Caki2 (cell line): ENCODE results near the gene DOCK7. TPM values are rescaled to one million over a fixed set of nuclear protein-coding genes. Genes with fewer than 3 reads are reported as not detected.
"Not testable (repeated sequence)": the region's sequence is repeated elsewhere in the genome, so short reads cannot be mapped to it uniquely, and the experiment has no call there.

Experiments used
- DNase-seq: peaks from one replicate; pipeline ENCODE4 v3.0.0-alpha.2; 2015; ENCODE audit warnings: low read depth
- in situ Hi-C: cut with HindIII; loops from 2 replicates; pipeline ENCODE4 v1.10.0; 2016; ENCODE audit warnings: low sequenced_read_pairs, low pct_unique_long_range_greater_than_20kb, mixed read lengths
- total RNA-seq: library from RNA; depleted of rRNA; stranded (reverse); fragments of >200 nt; shearing (Covaris generic); gene quantifications from 2 replicates; pipeline ENCODE4 v1.2.3, GENCODE V29; 2014; ENCODE audit warnings: low replicate concordance

Gene DOCK7
- total RNA-seq, 1 experiment from 2014 or later = 22.9 TPM

DNA sequence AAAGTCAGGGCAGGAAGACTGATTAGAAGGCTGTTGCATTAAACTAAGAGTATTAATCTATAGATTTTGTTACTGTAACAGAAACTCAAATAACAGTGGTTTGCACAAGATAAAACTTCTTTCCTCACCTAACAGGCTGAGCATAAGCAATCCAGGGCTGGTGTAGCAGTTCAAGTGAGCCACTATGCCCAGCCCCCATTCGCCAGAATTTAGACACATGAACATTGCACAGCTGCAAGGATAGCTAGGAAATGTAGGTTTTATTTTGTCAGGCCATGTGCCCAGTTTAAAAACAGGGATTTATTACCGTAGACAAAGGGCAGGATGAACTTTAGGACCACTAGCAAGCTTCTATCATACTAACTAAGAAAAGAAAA is 19.5 kb upstream of the DOCK7 start:
- in situ Hi-C loops = no loop called here
- no peak for DNase-seq

DNA sequence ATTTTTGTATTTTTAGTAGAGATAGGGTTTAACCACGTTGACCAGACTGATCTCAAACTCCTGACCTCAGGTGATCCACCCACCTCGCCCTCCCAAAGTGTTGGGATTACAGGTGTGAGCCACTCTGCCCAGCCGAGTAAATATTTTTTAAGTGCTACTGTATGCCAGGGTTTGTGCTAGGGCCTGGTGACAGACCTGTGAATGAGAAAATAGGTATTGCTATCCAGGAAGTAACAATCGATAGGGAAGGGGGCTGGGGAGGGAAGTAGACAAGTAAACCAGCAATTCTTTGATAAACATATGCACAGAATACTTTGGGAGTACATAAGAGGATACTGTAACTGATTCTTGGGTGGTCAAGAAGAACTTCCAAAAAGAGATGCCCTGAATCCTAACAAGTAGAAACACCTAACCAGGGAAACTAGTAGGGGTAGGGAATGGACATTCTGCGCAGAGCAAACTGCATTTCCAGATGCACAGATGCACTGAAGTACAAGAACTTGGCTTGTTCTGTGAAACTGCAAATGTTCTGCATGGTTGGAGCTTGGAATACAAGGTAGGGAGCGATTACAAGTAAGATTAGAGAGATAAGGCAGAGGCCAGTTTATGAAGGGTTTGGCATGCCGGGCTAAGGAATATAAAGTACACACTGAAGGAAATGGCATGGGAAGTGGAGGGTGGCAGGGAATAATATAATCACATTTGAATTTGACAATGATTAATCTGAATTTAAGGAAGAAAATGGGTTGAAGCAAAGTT is 19.0 kb upstream of the DOCK7 start:
- in situ Hi-C loops = no loop called here
- peak; percentile 53 for DNase-seq

DNA sequence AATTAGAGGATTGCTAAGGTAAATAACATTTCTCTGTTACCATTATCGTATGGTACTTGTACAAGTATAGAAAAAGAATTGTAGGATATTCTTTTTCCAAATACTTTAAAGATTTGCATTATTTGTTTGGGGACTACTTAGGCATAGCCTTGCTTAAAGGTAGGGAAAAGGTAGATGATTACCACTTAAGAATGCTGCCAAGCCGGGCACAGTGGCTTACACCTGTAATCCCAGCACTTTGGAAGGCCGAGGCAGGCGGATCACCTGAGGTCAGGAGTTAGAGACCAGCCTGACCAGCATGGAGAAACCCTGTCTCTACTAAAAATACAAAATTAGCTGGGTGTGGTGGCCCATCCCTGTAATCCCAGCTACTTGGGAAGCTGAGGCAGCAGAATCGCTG is 10.0 kb upstream of the DOCK7 start:
- in situ Hi-C loops = not testable (repeated sequence)

DNA sequence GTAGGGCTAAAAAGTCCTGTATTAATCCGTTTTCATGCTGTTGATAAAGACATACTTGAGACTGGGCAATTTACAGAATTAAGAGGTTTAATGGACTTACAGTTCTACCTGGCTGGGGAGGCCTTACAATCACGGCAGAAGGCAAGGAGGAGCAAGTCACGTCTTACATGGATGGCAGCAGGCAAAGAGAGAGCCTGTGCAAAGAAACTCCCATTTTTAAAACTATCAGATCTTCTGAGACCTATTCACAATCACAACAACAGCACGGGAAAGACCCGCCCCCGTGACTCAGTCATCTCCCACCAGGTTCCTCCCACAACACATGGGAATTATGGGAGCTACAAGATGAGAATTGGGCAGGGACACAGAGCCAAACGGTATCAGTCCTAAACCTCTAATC is 6.3 kb upstream of the DOCK7 start:
- DNase-seq, in situ Hi-C loops: not testable (repeated sequence)

More for the DNA sequence above, 10.0 kb upstream of the DOCK7 start:
- not testable (repeated sequence) for DNase-seq

DNA sequence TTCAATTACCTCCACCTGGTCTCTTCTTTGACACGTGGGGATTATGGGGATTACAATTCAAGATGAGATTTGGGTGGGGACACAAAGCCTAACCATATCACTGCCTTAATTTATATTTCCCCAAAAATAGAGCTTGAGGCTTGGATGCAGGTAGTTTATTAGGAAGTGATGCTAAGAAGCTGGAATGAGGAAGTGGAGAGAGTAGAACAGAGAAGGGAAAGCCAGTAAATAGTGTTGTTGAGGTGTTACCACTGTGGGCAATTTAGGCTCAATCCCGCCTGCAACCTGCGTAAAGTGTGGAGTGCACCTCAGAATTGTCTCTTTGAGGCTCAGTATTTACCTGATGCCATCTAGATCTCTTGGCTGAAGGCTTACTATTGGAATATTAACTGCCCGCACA is 4.9 kb upstream of the DOCK7 start:
- in situ Hi-C loops = no loop called here
- no peak for DNase-seq

DNA sequence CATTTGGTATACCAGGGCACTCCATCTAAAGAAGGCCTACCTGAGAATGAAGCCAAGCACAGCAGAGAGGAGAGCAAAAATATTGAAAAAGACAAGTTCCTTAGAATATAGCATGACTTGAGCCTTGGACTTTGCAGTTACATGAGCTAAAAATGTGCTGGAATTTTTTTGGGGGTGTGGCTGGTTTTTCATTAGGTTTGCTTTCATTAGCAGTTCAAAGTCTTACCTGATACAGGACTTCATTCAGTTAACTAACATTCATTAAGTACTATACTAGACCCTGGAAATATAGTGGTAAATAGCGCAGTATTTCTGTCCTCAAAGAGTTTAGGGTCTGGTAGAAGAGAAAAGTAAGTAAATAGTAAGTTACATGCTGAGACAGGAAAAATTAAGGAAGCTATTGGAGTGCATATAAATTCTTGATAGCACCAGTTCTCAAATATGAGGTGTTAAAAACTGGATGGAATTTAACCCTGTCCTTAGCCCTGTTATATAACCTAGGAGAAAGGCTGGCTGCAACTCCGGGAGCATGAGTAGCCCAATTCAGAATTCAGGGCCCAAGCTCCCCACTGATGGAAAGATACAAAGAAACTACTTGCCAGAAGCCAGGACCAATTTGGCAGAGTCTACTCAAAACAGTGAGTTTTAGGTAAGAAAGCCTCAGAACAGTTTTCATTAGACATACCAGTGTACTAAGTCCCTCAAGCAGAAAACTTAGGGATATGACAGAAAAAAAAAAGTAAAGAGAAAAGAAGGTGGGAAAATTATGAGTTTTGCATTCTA is 3.1 kb upstream of the DOCK7 start:
- in situ Hi-C loops = no loop called here
- no peak for DNase-seq

DNA sequence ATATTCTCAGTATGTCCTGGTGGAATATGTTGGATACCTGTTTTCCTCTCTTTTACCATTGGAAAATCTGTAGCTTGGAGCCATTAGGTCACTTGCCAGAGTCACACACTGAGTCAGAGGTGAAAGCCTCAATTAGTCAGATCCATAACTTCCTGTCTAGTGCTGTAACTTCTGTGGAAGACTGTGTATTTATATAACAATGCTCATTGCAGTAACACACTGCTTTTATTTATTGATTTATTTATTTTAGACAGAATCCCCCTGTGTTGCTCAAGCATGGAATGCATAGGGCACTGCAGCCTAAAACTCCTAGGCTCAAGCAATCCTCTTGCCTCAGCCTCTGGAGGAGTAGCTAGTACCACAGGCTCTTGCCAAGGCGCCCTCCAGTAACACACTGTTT is 1.3 kb upstream of the DOCK7 start:
- in situ Hi-C loops = no loop called here
- DNase-seq = peak; percentile 32

DNA sequence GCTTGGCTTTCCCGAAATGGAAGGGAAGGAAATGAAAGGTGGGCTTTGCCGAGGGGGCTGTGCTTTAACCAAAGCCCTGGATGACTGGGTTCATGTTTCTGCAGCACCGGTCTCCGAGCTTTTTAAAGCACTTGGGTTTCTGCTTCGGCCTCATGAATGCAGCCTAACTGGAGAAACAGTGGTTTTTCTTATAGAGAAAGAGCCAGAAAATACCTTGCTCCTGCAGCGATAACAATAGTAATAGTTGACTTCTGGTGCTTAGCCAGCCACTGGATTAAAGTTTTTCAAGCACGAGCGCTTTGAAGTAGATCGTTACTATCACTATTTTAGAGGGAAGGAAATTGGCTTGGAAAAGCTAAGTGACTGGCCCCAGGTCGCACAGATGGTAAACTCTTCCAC is 500 bp upstream of the DOCK7 start:
- DNase-seq = no peak
- in situ Hi-C loops = no loop called here

DNA sequence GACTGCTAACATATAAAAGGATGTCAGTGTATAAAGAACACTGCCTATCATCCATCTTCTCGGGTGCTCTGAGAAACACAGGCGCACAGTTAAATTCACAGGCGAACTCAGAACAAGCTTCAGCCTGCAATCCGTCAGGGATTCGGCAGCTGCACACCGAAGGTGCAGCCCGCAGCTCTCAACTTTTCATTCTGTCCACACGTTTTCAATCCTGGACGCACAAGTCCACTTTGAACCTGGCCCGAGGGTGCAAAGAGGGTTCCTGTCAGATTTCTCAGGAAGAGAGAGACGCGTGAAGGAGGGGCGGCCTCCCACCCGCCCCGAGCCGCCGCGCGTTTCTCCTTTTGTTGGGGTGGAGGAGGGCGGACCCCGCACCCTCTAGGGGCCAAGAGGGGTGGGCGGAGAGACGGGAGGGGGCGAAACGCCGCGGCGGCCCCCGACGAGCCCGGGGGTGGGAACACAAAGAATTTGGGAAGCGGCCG is 724 bp downstream of the DOCK7 start:
- in situ Hi-C loops = no loop called here
- DNase-seq = peak; percentile 49

DNA sequence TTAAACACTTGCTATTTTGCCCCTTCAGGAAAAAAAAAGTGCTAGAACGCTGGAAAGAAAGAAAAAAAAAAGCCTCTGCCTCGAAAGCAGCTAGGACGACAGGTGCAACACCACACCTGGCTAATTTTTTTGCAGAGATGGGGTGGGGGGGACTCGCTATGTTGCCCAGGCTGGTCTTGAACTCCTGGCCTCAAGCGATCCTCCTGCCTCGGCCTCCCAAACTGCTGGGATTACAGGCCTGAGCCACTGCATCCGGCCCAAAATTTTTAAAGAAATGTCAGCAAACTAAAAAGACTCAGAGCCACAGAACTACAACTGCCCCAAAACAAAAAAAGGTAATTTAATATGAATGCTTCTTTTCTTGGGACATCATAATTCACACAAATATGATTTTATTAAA is 1.4 kb downstream of the DOCK7 start:
- no peak for DNase-seq
- in situ Hi-C loops = no loop called here

DNA sequence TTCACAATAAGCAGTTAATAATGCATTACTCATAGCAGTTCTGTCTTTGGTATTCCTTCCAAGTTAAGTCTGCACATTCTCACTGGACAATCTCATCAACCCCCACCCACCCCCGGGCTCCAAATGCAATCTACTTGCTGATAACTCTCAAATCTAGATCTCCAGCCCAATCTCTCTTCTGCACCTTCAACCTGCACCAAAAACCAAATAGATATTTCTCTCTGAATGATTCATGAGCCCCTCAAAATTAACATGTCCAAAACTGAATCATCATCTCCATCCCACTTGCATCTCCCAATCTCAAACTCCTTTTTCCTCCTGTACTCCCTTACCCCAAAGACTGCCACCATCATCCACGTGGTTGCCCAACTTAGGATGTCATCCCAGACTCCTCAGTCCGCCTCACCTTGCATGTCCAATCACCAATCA is 2.7 kb downstream of the DOCK7 start:
- in situ Hi-C loops = no loop called here
- DNase-seq = no peak

DNA sequence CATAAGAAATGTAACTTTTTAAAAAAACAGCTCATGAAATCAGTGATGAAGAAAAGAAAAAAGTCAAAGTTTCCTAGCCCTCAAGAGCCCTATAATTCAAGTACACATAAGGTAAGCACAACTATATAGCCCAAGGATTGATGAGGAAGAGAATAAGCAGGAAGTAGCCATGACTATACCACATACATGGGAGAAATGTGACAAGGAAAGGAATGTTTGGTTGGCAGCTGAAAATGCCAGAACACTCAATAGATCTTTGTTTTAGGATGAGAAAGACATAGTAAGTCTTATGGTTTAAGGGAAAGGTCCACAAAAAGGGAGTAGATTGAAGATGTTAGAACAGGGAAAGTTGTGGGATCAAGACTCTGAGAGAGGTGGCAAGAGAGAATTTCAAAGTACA is 5.7 kb downstream of the DOCK7 start:
- in situ Hi-C loops = no loop called here

DNA sequence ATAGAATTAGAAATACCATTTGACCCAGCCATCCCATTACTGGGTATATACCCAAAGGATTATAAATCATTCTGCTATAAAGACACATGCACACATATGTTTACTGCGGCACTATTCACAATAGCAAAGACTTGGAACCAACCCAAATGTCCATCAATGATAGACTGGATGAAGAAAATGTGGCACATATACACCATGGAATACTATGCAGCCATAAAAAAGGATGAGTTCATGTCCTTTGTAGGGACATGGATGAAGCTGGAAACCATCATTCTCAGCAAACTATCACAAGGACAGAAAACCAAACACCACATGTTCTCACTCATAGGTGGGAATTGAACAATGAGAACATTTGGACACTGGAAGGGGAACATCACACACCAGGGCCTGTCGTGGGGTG is 7.2 kb downstream of the DOCK7 start:
- in situ Hi-C loops, DNase-seq: not testable (repeated sequence)

More for the DNA sequence above, 5.7 kb downstream of the DOCK7 start:
- no peak for DNase-seq

DNA sequence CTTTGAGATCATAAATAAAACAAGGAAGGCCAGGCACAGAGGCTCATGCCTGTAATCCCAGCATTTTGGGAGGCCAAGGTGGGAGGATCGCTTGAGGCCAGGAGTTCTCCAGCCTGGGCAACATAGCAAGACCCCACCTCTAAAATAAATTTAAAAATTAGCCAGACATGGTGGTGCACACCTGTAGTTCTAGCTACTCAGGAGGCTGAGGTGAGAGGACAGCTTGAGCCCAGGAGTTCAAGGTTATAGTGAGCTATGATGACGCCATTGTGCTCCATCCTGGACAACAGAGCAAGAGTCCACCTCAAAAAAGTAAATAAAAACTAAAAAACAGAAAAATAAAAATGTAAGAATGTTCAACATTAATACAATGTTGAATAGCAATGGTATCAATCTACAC is 10.4 kb downstream of the DOCK7 start:
- in situ Hi-C loops, DNase-seq: not testable (repeated sequence)

DNA sequence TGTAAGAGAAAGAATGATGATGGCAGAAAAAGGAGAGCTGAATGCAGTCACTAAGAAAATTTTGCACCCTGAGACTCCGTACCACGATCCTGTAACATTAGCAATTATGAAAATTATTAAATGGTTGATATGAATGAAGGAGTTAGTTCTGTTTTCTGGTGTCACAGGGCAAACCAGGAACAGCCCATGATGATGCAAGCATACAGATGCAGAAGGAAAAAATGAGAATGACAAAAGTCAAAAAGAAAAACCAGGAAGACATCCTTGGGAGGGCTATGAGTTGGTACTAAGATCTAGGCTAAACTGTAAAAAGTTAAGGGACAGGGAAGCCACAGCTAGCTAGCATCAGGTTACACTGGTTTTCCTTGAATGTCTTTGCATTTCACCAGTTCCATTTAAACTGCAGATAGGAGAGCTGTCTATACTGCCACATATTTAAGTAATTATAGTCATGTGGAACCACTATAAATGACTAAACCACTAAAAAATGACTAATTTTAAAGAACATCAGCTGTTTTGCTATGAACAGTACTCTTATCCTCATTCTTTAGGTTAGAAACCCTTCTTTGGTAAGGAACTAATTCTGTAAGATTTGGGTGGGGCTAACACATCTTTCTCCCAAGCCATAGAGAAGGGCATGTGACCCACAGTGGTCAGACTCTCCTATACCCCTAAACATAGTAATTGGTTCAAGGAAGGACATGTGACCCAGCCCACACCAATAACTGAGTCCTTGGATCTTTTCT is 11.4 kb downstream of the DOCK7 start:
- DNase-seq = no peak
- in situ Hi-C loops = no loop called here

DNA sequence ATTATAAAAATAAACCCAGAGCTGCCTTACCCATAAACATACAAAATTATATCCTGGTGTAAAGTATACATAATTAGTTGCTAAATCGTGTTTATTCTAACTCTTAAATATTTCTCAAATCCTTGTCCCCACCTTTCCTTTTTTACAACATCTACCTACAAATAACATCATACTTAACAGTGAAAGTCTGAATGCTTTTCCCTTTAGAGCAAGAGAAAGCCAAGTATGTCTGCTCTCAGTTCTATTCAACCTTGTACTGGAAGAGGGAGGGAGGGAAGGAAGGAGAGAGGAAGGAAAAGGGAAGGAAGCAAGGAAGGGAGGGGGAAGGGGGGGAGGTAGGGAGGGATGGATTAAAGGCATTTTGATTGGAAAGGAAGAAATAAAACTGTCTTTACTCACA is 14.6 kb downstream of the DOCK7 start:
- no peak for DNase-seq
- in situ Hi-C loops = no loop called here

DNA sequence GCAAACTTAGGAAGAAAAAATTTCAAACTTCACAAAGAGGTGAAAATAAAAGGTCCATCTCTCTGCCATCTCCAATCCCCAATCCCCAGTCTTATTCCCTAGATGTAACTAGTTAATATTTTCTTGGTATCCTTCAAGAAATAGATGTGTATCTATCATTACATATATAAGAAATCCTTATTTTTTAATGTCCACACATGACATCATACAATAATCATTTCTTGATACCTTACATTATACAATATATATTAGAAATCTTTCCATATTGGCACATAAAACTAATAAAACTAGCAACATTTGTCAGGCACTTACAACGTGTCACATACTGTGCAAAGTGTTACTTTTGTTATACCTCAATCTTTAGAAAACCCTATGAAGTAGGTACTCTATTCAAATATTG is 16.2 kb downstream of the DOCK7 start:
- in situ Hi-C loops = no loop called here
- no peak for DNase-seq

DNA sequence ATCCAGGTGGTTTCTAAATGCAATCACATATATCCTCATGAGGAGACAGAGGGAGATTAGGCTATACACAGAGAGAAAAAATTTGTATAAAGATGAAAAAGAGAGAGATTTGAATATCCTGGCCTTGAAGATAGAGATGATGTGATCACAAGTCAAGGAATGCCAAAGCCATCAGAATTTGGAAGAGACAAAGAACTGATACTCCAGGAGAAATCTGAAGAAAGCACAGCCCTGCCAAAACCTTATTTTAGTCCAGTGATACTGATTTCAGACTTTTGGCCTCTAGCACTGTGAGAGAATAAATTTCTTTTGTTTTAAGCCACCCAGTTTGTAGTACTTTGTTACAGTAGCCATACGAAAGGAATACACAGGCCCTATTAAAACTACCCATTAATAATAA is 33.4 kb downstream of the DOCK7 start:
- in situ Hi-C loops = no loop called here

DNA sequence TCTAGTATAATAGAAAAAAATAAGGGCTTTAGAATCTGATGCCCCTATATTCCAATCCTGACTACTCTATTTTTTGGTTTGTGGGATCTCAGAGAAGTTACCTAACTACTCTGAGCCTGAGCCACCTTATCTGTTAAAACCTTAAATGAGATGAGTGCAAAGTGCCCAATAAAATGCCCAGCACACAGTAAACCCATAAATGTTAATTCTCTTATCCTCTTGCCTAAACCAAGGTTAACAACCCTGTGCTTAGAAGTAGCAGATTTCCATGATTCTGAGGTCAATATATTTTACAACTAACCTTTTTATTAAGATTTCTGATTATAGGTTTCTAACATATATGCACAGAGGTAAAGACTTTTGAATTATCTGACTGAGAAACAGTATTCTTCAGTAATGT is 35.8 kb downstream of the DOCK7 start:
- in situ Hi-C loops = no loop called here

More for the DNA sequence above, 33.4 kb downstream of the DOCK7 start:
- DNase-seq = no peak

More for the DNA sequence above, 35.8 kb downstream of the DOCK7 start:
- DNase-seq = no peak
